Fibroblast of lung (primary cell): ENCODE data around the gene EFS. TPM values are rescaled to one million over a fixed set of nuclear protein-coding genes. Genes with fewer than 3 reads are reported as not detected.

Experiments
- DNase-seq, 2 donors: peaks; one replicate each; pipeline versions ENCODE4 v3.0.0 to v3.0.0-alpha.2; 2010; ENCODE audit warnings: low read depth in 2 of 2
- H2AFZ ChIP-seq: 2 replicates; pipeline ENCODE4 v1.5.1; 2012; ENCODE audit warnings: low read length, control low read depth, inconsistent platforms
- H3K27ac ChIP-seq: 2 replicates; pipeline ENCODE4 v1.5.1; 2011; ENCODE audit warnings: low read length, control low read depth; ENCODE audit not compliant: insufficient read depth
- H3K27me3 ChIP-seq: 2 replicates; pipeline ENCODE4 v1.5.1; 2011; ENCODE audit warnings: mild to moderate bottlenecking, low read length; ENCODE audit not compliant: control insufficient read depth, insufficient read depth
- H3K36me3 ChIP-seq: 2 replicates; pipeline ENCODE4 v1.5.1; 2011; ENCODE audit warnings: low read length; ENCODE audit not compliant: control insufficient read depth, insufficient read depth
- H3K4me1 ChIP-seq: 2 replicates; pipeline ENCODE4 v1.5.1; 2011; ENCODE audit warnings: low read length; ENCODE audit not compliant: control insufficient read depth, insufficient read depth; ENCODE audit errors: extremely low read depth
- H3K4me2 ChIP-seq: 2 replicates; pipeline ENCODE4 v1.5.1; 2011; ENCODE audit warnings: low read length, control low read depth; ENCODE audit not compliant: insufficient read depth; ENCODE audit errors: extremely low read depth
- H3K4me3 ChIP-seq, 4 experiments: fragments of 200-600 bp in 1 of 4; sonication (generic) in 1 of 4; replicated peaks in 1 of 4; 2 replicates each; pipeline ENCODE4 v1.5.1; 2011 to 2016; ENCODE audit warnings: low read length in 4 of 4, low read depth in 3 of 4, mild to moderate bottlenecking in 3 of 4, control low read depth in 2 of 4, inconsistent platforms in 1 of 4, mixed read lengths in 1 of 4; ENCODE audit not compliant: insufficient read depth in 1 of 4; ENCODE audit errors: control extremely low read depth in 1 of 4
- H3K79me2 ChIP-seq: 2 replicates; pipeline ENCODE4 v1.5.1; 2012; ENCODE audit warnings: mild to moderate bottlenecking, low read length, inconsistent platforms; ENCODE audit not compliant: control insufficient read depth, insufficient read depth
- H3K9ac ChIP-seq: 2 replicates; pipeline ENCODE4 v1.5.1; 2011; ENCODE audit warnings: mild to moderate bottlenecking, low read length, control low read depth; ENCODE audit not compliant: insufficient read depth
- H3K9me3 ChIP-seq: 2 replicates; pipeline ENCODE4 v1.5.1; 2012; ENCODE audit warnings: low read depth, low read length; ENCODE audit not compliant: control insufficient read depth, insufficient read depth
- H4K20me1 ChIP-seq: 2 replicates; pipeline ENCODE4 v1.5.1; 2011; ENCODE audit warnings: low read length; ENCODE audit not compliant: control insufficient read depth, insufficient read depth; ENCODE audit errors: extremely low read depth
- CTCF ChIP-seq, 2 donors: IDR thresholded peaks in 1 of 2; conservative IDR thresholded peaks in 1 of 2; 1 replicate in 1 of 2; 2 replicates in 1 of 2; pipeline ENCODE4 v1.5.1; 2011 to 2012; ENCODE audit warnings: low read length in 2 of 2, control low read depth in 1 of 2, inconsistent platforms in 1 of 2, low read depth in 1 of 2, mild to moderate bottlenecking in 1 of 2
- EZH2 ChIP-seq: IDR thresholded peaks from 2 replicates; pipeline ENCODE4 v1.5.1; 2012; ENCODE audit warnings: low read length, control low read depth, mild to moderate bottlenecking; ENCODE audit errors: missing control alignments
- polyA plus RNA-seq, 2 donors: library from polyadenylated mRNA; depleted of rRNA in 1 of 2; stranded (reverse) in 1 of 2; unstranded in 1 of 2; fragments of >200 nt; gene quantifications; 2 replicates each; pipeline ENCODE4 v1.2.1, GENCODE V29; 2011 to 2012; ENCODE audit warnings: missing spikeins in 1 of 2
- total RNA-seq: library from RNA; depleted of rRNA; stranded (reverse); fragments of >200 nt; gene quantifications from 2 replicates; pipeline ENCODE4 v1.2.1, GENCODE V29; 2014

EFS gene
- total and polyA plus RNA-seq, 2 donors (not counting 1 experiment from before 2014, with no cell fraction given) = 2.3 to 12.2 TPM

- no peak overlapping the region for H3K4me3 ChIP-seq
- no peaks in the 10 kb centered on the region for H3K4me1 ChIP-seq
- no peaks in the 10 kb centered on the region for H4K20me1 ChIP-seq
- H3K79me2 ChIP-seq = no peaks in the 10 kb centered on the region
- H3K27me3 ChIP-seq = peaks cover 2% of the 10 kb centered on the region
- H3K36me3 ChIP-seq = no peaks in the 10 kb centered on the region
- TF ChIP-seq CTCF (conservative IDR thresholded peaks at IDR 0.05 in 1 of 2, IDR thresholded peaks at IDR 0.05 in 1 of 2; ENCODE audit: low read depth in 1 of 2, low read length in 2 of 2) (no peak), EZH2 (no peak)
- no peak overlapping the region for H2AFZ ChIP-seq
- no peak overlapping the region for H3K27ac ChIP-seq
- no peak overlapping the region for H3K9ac ChIP-seq
- no peaks in the 10 kb centered on the region for H3K9me3 ChIP-seq
- no peak for DNase-seq
- H3K4me2 ChIP-seq = no peak overlapping the region
These were observed 15.7 kb downstream of the EFS start for GRCh38 chr14:23349156-23349845.

GRCh38 chr14:23348297-23348655 lies 16.7 kb downstream of the EFS start:
- no peaks in the 10 kb centered on the region for H3K9me3 ChIP-seq
- no peak overlapping the region for H3K4me3 ChIP-seq
- DNase-seq = no peak
- H3K4me2 ChIP-seq = no peak overlapping the region
- H3K79me2 ChIP-seq = no peaks in the 10 kb centered on the region
- H4K20me1 ChIP-seq = no peaks in the 10 kb centered on the region
- H3K4me1 ChIP-seq = no peaks in the 10 kb centered on the region
- H3K27ac ChIP-seq = no peak overlapping the region
- no peaks in the 10 kb centered on the region for H3K36me3 ChIP-seq
- no peak overlapping the region for H2AFZ ChIP-seq
- H3K9ac ChIP-seq = no peak overlapping the region
- TF ChIP-seq CTCF (conservative IDR thresholded peaks at IDR 0.05 in 1 of 2, IDR thresholded peaks at IDR 0.05 in 1 of 2; ENCODE audit: low read depth in 1 of 2, low read length in 2 of 2) (no peak), EZH2 (no peak)
- H3K27me3 ChIP-seq = peaks cover 2% of the 10 kb centered on the region

DNA sequence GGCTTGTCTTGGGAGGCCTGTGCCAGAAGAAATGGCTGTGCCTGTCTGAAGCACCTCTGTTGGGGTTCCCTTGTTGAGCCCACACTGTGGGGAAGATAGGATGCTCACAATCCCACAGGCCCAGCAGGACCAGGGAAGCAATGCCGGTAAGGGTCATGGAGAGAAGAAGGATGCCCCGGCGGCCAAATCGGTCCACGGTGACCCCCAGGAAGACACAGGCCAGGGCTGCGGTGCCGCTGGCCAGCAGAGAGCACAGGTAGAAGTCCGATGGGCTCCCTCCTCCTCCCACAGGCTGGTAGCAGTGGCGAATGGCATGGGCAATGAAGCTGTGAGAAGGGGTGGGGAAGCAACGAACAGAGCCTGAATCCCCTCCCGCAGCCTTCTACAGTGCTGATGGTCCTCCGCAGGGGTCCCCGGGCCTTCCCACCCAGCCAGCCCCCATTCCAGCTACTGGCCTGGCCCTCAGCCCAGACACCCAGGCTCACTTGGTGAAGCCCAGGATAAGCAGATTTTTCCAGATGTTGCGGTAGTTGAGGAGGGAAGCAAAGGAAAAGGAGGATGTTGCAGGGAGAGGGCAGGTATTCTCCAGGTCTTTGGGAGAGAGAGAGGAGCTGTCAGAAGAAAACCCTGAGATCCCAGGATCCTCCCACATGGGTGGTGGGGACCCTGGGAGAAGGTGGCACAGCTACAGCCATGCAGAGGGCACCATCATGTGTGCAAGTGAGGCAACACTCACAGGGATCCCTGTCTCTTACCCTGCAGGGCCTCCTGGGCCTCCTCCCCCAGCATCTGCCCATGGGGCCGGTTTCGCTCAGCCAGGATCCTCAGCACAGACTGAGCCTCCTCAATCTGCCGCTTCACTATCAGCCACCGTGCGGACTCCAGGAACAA lies 17.3 kb downstream of the EFS start:
- no peak overlapping the region for H3K4me3 ChIP-seq
- no peaks in the 10 kb centered on the region for H3K9me3 ChIP-seq
- no peak overlapping the region for H3K4me2 ChIP-seq
- H2AFZ ChIP-seq = no peak overlapping the region
- no peaks in the 10 kb centered on the region for H3K79me2 ChIP-seq
- no peaks in the 10 kb centered on the region for H3K4me1 ChIP-seq
- H3K9ac ChIP-seq = no peak overlapping the region
- peaks cover 2% of the 10 kb centered on the region for H3K27me3 ChIP-seq
- H3K36me3 ChIP-seq = no peaks in the 10 kb centered on the region
- H4K20me1 ChIP-seq = no peaks in the 10 kb centered on the region
- TF ChIP-seq EZH2 (no peak), CTCF (conservative IDR thresholded peaks at IDR 0.05 in 1 of 2, IDR thresholded peaks at IDR 0.05 in 1 of 2; ENCODE audit: low read depth in 1 of 2, low read length in 2 of 2) (no peak)
- DNase-seq = no peak
- H3K27ac ChIP-seq = no peak overlapping the region
